ENCODE results near the gene YWHAQ.

The YWHAQ gene

GRCh38 chr2:9673914-9674481 lies 43.2 kb upstream of the YWHAQ start:
- no peak for DNase-seq (ENCODE audit: low spot score)
- TF ChIP-seq CTCF (IDR thresholded peaks at IDR 0.05; ENCODE audit: extremely low read depth, missing control alignments) = no peak

- DNase-seq (ENCODE audit: low spot score) = no peak
- no peak for TF ChIP-seq CTCF (IDR thresholded peaks at IDR 0.05; ENCODE audit: extremely low read depth, missing control alignments)
Observed at GRCh38 chr2:9668687-9669345, 38.0 kb upstream of the YWHAQ start.

- no peak for DNase-seq (ENCODE audit: low spot score)
- no peak for TF ChIP-seq CTCF (IDR thresholded peaks at IDR 0.05; ENCODE audit: extremely low read depth, missing control alignments)
Observed at GRCh38 chr2:9667826-9668225, 37.0 kb upstream of the YWHAQ start.

GRCh38 chr2:9666306-9666705 lies 35.5 kb upstream of the YWHAQ start:
- DNase-seq (ENCODE audit: low spot score) = no peak
- no peak for TF ChIP-seq CTCF (IDR thresholded peaks at IDR 0.05; ENCODE audit: extremely low read depth, missing control alignments)

- no peak for DNase-seq (ENCODE audit: low spot score)
- no peak for TF ChIP-seq CTCF (IDR thresholded peaks at IDR 0.05; ENCODE audit: extremely low read depth, missing control alignments)
Observed at GRCh38 chr2:9665898-9666297, 35.1 kb upstream of the YWHAQ start.

GRCh38 chr2:9664365-9664764 lies 33.6 kb upstream of the YWHAQ start:
- no peak for DNase-seq (ENCODE audit: low spot score)
- no peak for TF ChIP-seq CTCF (IDR thresholded peaks at IDR 0.05; ENCODE audit: extremely low read depth, missing control alignments)

GRCh38 chr2:9663008-9663879 lies 32.4 kb upstream of the YWHAQ start:
- DNase-seq (ENCODE audit: low spot score) = peak; percentile 46
- no peak for TF ChIP-seq CTCF (IDR thresholded peaks at IDR 0.05; ENCODE audit: extremely low read depth, missing control alignments)

Data from GM20000 (cell line).